IPS-18a (cell line): ENCODE measurements around the gene SPAM1.
"Not testable (repeated sequence)": the region's sequence is repeated elsewhere in the genome, so short reads cannot be mapped to it uniquely, and the experiment has no call there.

Experiments
- H3K27ac ChIP-seq: one replicate; pipeline ENCODE4 v1.5.1; 2013; ENCODE audit warnings: low read length
- H3K27me3 ChIP-seq: one replicate; pipeline ENCODE4 v1.6.1; 2013; ENCODE audit warnings: mild to moderate bottlenecking, low read length; ENCODE audit not compliant: control insufficient read depth, insufficient read depth
- H3K36me3 ChIP-seq: one replicate; pipeline ENCODE4 v1.6.1; 2013; ENCODE audit warnings: low read depth, low read length; ENCODE audit not compliant: control insufficient read depth
- H3K4me1 ChIP-seq: one replicate; pipeline ENCODE4 v1.6.1; 2013; ENCODE audit warnings: low read depth, low read length; ENCODE audit not compliant: control insufficient read depth
- H3K4me3 ChIP-seq: one replicate; pipeline ENCODE4 v1.5.1; 2013; ENCODE audit warnings: low read length
- H3K9ac ChIP-seq: one replicate; pipeline ENCODE4 v1.6.1; 2013; ENCODE audit warnings: mild to moderate bottlenecking, low read length, moderate library complexity
- H3K9me3 ChIP-seq: one replicate; pipeline ENCODE4 v1.6.1; 2013; ENCODE audit warnings: low read depth, low read length; ENCODE audit not compliant: control insufficient read depth

SPAM1 gene

GRCh38 chr7:123995617-123996326, 70.7 kb downstream of the SPAM1 start:
- H3K9ac ChIP-seq = no peak overlapping the region
- H3K27me3 ChIP-seq = no peaks in the 10 kb centered on the region
- H3K4me3 ChIP-seq = no peak overlapping the region
- H3K4me1 ChIP-seq = peaks cover 17% of the 10 kb centered on the region
- no peak overlapping the region for H3K27ac ChIP-seq
- H3K36me3 ChIP-seq = no peaks in the 10 kb centered on the region
- H3K9me3 ChIP-seq = no peaks in the 10 kb centered on the region

- Histone ChIP-seq H3K4me1 (peaks cover 17% of the 10 kb centered on the region), H3K4me3 (no peak overlapping the region), H3K27ac (no peak overlapping the region), H3K9ac (no peak overlapping the region), H3K9me3 (no peaks in the 10 kb centered on the region), H3K36me3 (no peaks in the 10 kb centered on the region), H3K27me3 (no peaks in the 10 kb centered on the region)
Measured at GRCh38 chr7:123996327-123996625, 71.2 kb downstream of the SPAM1 start.

- Histone ChIP-seq H3K27ac (no peak overlapping the region), H3K9me3 (no peaks in the 10 kb centered on the region)
Measured at GRCh38 chr7:123998921-123999320, 73.9 kb downstream of the SPAM1 start.

GRCh38 chr7:123999703-124000102, 74.7 kb downstream of the SPAM1 start:
- H3K9me3 ChIP-seq = no peaks in the 10 kb centered on the region
- H3K4me3 ChIP-seq = no peak overlapping the region
- H3K9ac ChIP-seq = no peak overlapping the region
- no peaks in the 10 kb centered on the region for H3K27me3 ChIP-seq
- H3K27ac ChIP-seq = no peak overlapping the region
- no peaks in the 10 kb centered on the region for H3K36me3 ChIP-seq
- H3K4me1 ChIP-seq = peaks cover 8% of the 10 kb centered on the region

More at GRCh38 chr7:123998921-123999320, 73.9 kb downstream of the SPAM1 start:
- Histone ChIP-seq H3K36me3 (no peaks in the 10 kb centered on the region), H3K4me1 (peaks cover 16% of the 10 kb centered on the region), H3K27me3 (no peaks in the 10 kb centered on the region), H3K9ac (no peak overlapping the region), H3K4me3 (no peak overlapping the region)

GRCh38 chr7:124008296-124008695, 83.3 kb downstream of the SPAM1 start:
- H3K9ac ChIP-seq, H3K27ac ChIP-seq, H3K27me3 ChIP-seq, H3K4me1 ChIP-seq, H3K36me3 ChIP-seq, H3K4me3 ChIP-seq, H3K9me3 ChIP-seq: not testable (repeated sequence)

DNA sequence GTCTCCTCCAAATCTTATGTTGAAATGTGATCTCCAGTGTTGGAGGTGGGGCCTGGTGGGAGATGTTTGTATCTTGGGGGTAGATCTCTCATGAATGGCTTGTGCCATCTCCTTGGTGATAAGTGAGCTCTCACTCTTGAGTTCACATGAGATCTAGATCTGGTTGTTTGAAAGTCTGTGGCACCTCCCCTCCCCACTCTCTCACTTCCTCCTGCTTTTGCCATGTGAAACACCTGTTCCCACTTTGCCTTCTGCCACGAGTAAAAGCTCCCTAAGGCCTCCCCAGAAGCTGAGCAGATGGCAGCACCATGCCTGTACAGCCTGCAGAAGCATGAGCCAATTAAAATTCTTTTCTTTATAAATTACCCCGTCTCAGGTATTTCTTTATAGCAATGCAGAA, 84.3 kb downstream of the SPAM1 start:
- no peak overlapping the region for H3K9ac ChIP-seq
- H3K9me3 ChIP-seq = no peaks in the 10 kb centered on the region
- H3K36me3 ChIP-seq = no peaks in the 10 kb centered on the region
- H3K27me3 ChIP-seq = no peaks in the 10 kb centered on the region
- no peaks in the 10 kb centered on the region for H3K4me1 ChIP-seq
- no peak overlapping the region for H3K27ac ChIP-seq
- H3K4me3 ChIP-seq = no peak overlapping the region
